Gastroesophageal sphincter (tissue), 3 donors: Measurements from ENCODE around the gene PPP2R5D.

Experiments
- POLR2AphosphoS5 ChIP-seq: sonication (generic); formaldehyde crosslinking; IDR thresholded peaks from one replicate; pipeline ENCODE4 v1.6.1; 2017; ENCODE audit warnings: antibody characterized with exemption
- TF ChIP-seq, protein P1 (sequence below), 4 experiments: fragments of 200-600 bp in 2 of 4; fragments of 450-650 bp in 2 of 4; sonication (generic) in 1 of 4; IDR thresholded peaks; one replicate each; pipeline ENCODE4 v1.5.1; 2017 to 2019; ENCODE audit warnings: antibody characterized with exemption in 4 of 4, mild to moderate bottlenecking in 2 of 4, moderate library complexity in 2 of 4

DNA sequence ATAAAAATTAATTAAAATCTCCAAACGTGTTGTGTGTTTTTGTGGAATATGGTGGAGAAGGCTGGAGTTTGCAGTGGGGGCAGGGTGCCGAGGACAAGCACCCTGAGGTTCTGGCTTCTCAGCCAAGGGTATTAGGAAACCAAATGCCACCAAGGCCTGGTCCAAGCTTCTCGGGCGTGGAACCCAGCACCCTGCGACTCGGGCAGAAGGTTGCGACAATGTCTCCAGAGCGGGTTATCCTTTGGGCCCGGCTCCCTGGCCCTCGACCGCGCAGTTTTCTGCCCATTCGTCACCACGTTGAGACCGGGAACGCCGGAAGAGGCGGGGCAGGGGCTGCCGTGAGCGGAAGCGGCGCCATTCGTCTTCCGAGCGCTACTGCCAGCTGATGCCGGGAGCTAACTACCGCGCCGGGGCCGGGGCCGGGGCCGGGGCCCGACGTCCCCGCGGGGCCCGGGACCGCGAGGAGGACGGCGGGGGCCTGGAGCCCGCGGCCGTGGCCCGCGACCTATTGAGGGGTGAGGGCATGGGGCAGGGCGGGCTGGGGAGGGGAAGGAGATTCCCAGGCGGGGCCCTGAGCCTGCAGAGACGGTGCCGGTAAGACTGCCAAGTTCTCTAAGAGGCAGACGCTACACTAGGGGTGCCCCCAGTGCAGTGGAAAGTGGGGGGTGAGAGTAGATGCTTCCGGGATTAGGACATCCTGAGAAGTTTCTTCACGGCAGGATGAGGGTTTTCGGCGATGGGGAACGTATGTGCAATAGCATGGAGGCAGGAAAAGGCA lies 37.1 kb downstream of the PPP2R5D start, which contains the start of gene RRP36:
- peak; percentile 86 for TF ChIP-seq POLR2AphosphoS5
- TF ChIP-seq, protein P1, sequence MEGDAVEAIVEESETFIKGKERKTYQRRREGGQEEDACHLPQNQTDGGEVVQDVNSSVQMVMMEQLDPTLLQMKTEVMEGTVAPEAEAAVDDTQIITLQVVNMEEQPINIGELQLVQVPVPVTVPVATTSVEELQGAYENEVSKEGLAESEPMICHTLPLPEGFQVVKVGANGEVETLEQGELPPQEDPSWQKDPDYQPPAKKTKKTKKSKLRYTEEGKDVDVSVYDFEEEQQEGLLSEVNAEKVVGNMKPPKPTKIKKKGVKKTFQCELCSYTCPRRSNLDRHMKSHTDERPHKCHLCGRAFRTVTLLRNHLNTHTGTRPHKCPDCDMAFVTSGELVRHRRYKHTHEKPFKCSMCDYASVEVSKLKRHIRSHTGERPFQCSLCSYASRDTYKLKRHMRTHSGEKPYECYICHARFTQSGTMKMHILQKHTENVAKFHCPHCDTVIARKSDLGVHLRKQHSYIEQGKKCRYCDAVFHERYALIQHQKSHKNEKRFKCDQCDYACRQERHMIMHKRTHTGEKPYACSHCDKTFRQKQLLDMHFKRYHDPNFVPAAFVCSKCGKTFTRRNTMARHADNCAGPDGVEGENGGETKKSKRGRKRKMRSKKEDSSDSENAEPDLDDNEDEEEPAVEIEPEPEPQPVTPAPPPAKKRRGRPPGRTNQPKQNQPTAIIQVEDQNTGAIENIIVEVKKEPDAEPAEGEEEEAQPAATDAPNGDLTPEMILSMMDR (IDR thresholded peaks at IDR 0.05), result no peak
